ENCODE measurements around the gene AQP9.
"Not testable (repeated sequence)": the region's sequence is repeated elsewhere in the genome, so short reads cannot be mapped to it uniquely, and the experiment has no call there.

AQP9 gene

GRCh38 chr15:58138106-58138505 is at the start of gene AQP9:
Gene AQP9, plus strand, starts transcription at chr15:58138381. Its CDS starts 185 bp downstream, at chr15:58138566.
- no peak for DNase-seq

GRCh38 chr15:58095415-58095814 is 42.8 kb upstream of the AQP9 start:
- DNase-seq: no peak

GRCh38 chr15:58096529-58097084 is 41.6 kb upstream of the AQP9 start:
- DNase-seq: no peak

- no peak for DNase-seq
Observed at GRCh38 chr15:58103482-58103881, 34.7 kb upstream of the AQP9 start.

GRCh38 chr15:58108117-58108516 is 30.1 kb upstream of the AQP9 start:
- DNase-seq: no peak

GRCh38 chr15:58109419-58109818 is 28.8 kb upstream of the AQP9 start:
- no peak for DNase-seq

GRCh38 chr15:58110999-58111717 is 27.0 kb upstream of the AQP9 start:
- DNase-seq: no peak

- no peak for DNase-seq
Observed at GRCh38 chr15:58111718-58112104, 26.5 kb upstream of the AQP9 start.

- not testable (repeated sequence) for DNase-seq
Observed at GRCh38 chr15:58113358-58113757, 24.8 kb upstream of the AQP9 start.

GRCh38 chr15:58114388-58114787 is 23.8 kb upstream of the AQP9 start:
- no peak for DNase-seq

GRCh38 chr15:58114812-58115211 is 23.4 kb upstream of the AQP9 start:
- DNase-seq: no peak

GRCh38 chr15:58115692-58116091 is 22.5 kb upstream of the AQP9 start:
- no peak for DNase-seq

- DNase-seq: no peak
Observed at GRCh38 chr15:58117619-58118018, 20.6 kb upstream of the AQP9 start.

GRCh38 chr15:58118272-58118671 is 19.9 kb upstream of the AQP9 start:
- no peak for DNase-seq

- no peak for DNase-seq
Observed at GRCh38 chr15:58119016-58119415, 19.2 kb upstream of the AQP9 start.

- DNase-seq: no peak
Observed at GRCh38 chr15:58124585-58124984, 13.6 kb upstream of the AQP9 start.

GRCh38 chr15:58125333-58125732 is 12.8 kb upstream of the AQP9 start:
- DNase-seq: no peak

- DNase-seq: no peak
Observed at GRCh38 chr15:58134886-58135285, 3.3 kb upstream of the AQP9 start.

GRCh38 chr15:58135511-58136174 is 2.5 kb upstream of the AQP9 start:
- DNase-seq: no peak

GRCh38 chr15:58136731-58137130 is 1.4 kb upstream of the AQP9 start:
- DNase-seq: no peak

GRCh38 chr15:58137686-58138085 is 495 bp upstream of the AQP9 start:
- no peak for DNase-seq

- DNase-seq: no peak
Observed at GRCh38 chr15:58139276-58139988, 1.3 kb downstream of the AQP9 start.

- DNase-seq: no peak
Observed at GRCh38 chr15:58139989-58140522, 1.9 kb downstream of the AQP9 start.

Data from midbrain (tissue), 1 donor.